Stimulated activated CD8-positive, alpha-beta memory T cell treated with anti-CD3 and anti-CD28 coated beads, Interleukin-4, amount 100 ng/mL, for 4 hours (primary cell): ENCODE data around the gene EMC7.
"Not testable (repeated sequence)": the region's sequence is repeated elsewhere in the genome, so short reads cannot be mapped to it uniquely, and the experiment has no call there.

Experiments
- DNase-seq, 2 donors: peaks; one replicate each; pipeline ENCODE4 v3.0.0-alpha.2; 2020; ENCODE audit warnings: low read depth in 2 of 2, low spot score in 1 of 2

Gene EMC7

DNA sequence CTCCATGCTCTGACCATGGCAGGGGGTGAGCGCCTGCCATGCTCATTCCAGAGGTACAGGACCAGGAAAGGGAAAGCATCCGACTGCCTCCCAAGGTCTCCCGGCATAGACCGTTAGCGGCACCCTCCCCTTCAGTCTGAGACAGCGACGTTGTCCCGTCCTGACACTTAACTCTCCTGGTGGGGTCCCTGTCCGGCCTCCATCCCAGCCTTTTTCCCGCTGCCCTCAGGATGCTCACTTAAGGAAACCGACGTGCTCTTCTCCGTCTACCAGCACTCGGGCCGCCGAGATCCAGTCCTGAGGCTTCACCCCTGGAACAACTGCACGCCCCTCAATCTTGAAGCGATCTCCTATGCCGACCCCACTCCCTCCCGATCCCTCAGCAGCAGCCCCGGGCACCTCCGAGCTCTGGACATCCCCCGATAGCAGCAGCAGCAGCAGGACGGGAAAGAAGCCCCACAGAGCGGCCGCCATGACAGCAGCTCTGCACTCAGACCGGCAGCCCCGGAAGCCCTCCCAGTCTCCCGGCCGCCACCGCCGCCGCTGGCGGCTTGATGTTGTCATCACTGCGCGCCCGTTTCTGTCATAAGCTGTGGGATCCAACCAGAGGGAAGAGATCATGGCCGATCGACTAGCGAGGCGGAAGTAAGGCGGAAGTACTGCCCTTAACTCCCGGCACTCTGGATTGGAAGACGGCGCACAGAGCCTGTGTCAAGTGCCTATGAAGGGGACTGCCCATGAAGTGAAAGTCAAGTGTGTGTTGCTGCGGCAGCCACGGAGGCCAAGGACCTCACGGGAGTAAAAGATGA is at the start of gene EMC7, which contains the start of gene PGBD4:
TSS of gene EMC7 (minus strand) at position 497 of the 809 bp plus-strand sequence. CDS start at position 474, 23 bp downstream.
TSS of gene PGBD4 (plus strand) at position 718 of the 809 bp plus-strand sequence. CDS start 449 bp downstream, outside the sequence.
- DNase-seq = peak; percentile 98

GRCh38 chr15:34147371-34148140 is 45.9 kb upstream of the EMC7 start:
- DNase-seq = no peak

- DNase-seq = no peak
These were observed 31.8 kb upstream of the EMC7 start for GRCh38 chr15:34133511-34133910.

DNA sequence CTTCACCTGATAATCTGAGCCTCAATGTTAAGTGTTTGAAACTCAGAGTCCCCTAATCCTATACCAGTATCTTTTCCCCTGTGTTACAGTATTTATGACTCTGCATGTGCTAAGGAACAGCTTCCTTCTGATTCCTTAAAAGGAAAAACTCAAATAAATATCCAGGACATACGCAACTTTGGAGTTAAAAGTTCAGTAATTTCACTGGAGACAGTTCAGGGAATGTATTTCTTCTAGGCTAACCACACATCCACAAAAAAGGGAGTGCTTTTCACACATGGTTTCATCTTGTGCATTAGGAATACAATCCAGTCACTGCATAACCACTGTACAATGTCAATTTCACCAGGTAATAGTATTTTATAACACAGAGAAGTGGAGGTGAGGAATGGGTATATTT is 31.2 kb upstream of the EMC7 start:
- DNase-seq = no peak

DNA sequence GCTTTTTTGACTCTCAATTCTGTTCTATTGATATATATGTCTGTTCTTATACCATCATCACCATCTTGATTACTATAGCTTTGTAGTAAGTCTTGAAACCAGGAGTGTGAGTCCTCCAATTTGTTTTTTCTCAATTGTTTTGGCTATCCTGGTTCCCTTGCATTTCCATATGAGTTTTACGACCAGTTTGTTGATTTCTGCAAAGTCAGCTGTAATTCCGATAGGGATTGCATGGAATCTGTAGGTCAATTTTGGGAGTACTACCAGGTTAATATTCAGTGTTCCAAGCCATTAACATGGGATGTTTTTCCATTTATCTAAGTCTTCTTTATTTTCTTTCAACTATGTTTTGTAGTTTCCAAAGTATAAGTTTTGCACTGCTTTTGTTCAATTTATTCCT is 27.2 kb upstream of the EMC7 start:
- no peak for DNase-seq

- DNase-seq = no peak
These were observed 24.9 kb upstream of the EMC7 start for GRCh38 chr15:34126522-34126921.

- DNase-seq = no peak
These were observed 24.3 kb upstream of the EMC7 start for GRCh38 chr15:34125945-34126344.

DNA sequence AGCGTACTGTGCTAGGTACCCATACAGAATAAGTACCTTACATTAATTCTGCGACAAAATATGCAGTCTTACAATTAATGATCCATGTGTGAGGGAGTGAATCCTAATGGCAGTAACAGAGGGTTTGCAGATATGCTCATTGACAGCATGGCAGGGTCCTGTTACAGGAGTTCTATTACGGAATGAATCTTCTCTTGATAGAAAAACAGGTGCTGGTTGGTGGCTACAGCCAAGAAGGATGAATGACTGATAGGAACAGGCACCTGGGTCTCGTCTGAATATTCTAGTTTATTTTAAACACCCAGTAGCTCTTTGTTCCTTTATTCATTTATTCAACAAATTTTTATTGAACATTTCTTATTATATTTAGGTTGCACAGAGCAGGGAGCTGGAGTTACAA is 23.0 kb upstream of the EMC7 start:
- no peak for DNase-seq

DNA sequence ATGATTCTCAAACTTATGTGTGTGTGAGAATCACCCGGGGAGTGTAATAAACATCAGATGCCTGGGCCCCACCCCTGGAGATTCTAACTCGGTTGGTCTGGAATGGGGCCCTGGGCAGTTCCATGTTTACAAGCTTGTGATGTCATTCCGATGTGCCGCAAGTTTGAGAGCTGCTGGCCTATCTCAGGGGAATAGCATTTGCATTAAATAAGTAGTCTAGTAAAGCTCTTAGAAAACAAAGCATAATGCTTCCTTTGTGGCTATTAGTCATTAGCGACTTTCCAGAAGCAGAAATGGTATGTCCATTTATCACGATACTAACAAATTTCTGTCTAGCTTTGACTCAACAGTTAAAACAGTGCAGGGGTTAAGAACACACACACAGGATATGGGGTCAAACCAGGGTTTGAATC is 21.1 kb upstream of the EMC7 start:
- no peak for DNase-seq

DNA sequence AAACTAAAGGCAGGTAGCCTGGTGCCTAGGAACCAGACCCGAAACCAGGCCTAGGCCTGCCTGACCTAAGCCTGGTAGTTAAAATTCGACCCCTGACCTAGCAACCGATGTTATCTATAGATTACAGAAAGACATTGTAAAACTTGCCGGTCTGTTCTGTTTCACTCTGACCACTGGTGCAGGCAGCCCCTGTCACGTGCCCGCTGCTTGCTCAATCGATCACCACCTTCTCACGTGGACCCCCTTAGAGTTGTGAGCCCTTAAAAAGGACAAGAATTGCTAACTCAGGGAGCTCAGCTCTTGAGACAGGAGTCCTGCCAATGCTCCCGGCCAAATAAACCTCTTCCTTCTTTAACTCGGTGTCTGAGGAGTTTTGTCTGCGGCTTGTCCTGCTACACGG is 20.1 kb upstream of the EMC7 start:
- DNase-seq = not testable (repeated sequence)

GRCh38 chr15:34120420-34120819 is 18.8 kb upstream of the EMC7 start:
- not testable (repeated sequence) for DNase-seq

- DNase-seq = no peak
These were observed 17.6 kb upstream of the EMC7 start for GRCh38 chr15:34119291-34119690.

DNA sequence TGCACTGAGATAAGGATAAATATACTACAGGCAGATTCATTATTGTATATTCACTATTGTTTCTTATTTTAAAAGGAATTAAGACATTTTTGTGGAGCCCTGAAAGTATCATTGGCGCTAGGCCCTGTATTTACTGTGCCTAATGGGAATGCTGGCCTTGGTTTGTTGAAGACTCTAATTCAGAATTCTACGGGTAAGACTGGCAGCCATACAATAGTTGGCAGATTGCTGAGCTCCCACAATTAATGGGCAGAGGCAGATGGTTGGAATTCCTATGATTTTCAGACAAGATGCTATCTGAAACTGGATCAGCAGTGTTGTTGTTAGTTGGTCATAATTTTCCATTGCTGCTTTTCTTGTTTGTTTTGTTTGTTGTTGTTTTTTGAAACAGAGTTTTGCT is 15.0 kb upstream of the EMC7 start:
- DNase-seq = no peak

GRCh38 chr15:34114739-34115138 is 13.1 kb upstream of the EMC7 start:
- DNase-seq = no peak

- no peak for DNase-seq
These were observed 12.6 kb upstream of the EMC7 start for GRCh38 chr15:34114215-34114614.

GRCh38 chr15:34111488-34111887 is 9.8 kb upstream of the EMC7 start:
- DNase-seq = no peak

DNA sequence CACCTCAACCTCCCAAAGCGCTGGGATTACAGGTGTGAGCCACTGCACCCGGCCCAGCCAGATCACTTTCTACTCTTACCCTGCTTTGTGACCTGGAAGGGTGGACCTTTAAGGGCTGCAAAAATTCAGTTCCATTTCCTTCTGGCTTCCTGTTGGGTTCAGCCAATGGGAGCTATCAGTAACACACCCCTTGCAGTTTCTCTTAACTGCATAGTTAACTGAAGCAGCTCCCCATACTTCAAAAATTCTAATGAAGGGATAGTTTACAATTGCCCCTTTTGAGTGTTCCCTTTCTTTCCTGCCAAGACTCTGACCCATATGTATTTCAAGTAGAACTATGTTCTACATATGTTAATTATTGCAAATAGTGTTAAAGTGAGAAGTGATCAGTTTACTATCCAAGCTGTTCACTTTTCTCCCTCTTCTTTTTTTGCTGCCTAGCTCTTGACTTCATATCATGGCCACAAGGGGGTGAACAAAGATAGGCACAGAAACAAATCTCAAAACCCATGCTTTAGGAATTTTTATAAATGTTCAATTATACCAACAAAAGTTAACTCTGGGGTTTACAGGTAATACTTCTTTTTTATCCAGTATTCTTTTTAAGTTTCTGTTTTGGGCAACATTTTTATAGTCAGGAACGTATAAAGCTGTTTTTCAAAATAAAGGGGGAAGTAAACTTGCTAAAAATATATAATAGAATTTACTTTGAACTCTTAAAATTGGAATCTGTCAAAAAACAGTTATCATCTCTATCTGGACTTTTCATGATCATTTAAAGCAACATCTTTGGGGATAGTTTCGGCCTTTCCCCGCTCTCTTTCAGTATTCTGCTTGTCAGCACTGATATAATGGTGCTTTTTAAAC is 8.4 kb upstream of the EMC7 start:
- DNase-seq = no peak

- no peak for DNase-seq
These were observed 5.7 kb upstream of the EMC7 start for GRCh38 chr15:34107315-34107714.

GRCh38 chr15:34106423-34106822 is 4.8 kb upstream of the EMC7 start:
- DNase-seq = no peak

GRCh38 chr15:34102175-34102925 is 688 bp upstream of the EMC7 start:
- no peak for DNase-seq

DNA sequence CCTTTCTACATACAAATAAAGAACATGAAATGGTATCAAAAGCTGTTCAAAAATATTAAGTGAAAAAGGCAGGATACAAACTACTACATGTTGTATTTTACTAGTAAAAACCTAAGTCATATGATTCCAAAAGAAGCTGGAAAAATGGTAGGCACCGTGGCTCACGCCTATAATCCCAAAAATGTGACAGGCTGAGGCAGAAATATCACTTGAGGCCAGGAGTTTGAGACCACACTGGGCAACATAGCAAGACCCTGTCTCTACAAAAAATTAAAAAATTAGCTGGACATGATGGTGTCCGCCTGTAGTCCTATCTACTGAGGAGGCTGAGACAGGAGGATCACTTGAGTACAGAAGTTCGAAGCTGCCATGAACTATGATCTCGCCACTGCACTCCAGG is 1.7 kb downstream of the EMC7 start:
- no peak for DNase-seq
